ENCODE measurements around the gene HOATZ. TPM values are rescaled to one million over a fixed set of nuclear protein-coding genes. Genes with fewer than 3 reads are reported as not detected.

HOATZ gene
- total RNA-seq, 1 experiment from 2014 or later = not detected

GRCh38 chr11:111540937-111541253 lies 26.3 kb downstream of the HOATZ start:
- no peaks in the 10 kb centered on the region for H3K79me2 ChIP-seq (ENCODE audit: low read length)
- H3K9me2 ChIP-seq (replicated peaks; ENCODE audit: low read length) = no peaks in the 10 kb centered on the region
- no peak overlapping the region for H3K4me2 ChIP-seq (ENCODE audit: low read length)
- no peak overlapping the region for H3K4me3 ChIP-seq (ENCODE audit: low read length)
- no peaks in the 10 kb centered on the region for H3K36me3 ChIP-seq (ENCODE audit: low read depth, low read length)
- ATAC-seq = no peak
- no peak overlapping the region for H3K9ac ChIP-seq (ENCODE audit: low read length)
- no peaks in the 10 kb centered on the region for H3K27me3 ChIP-seq (ENCODE audit: low read length)
- H3K27ac ChIP-seq (ENCODE audit: low read length) = no peak overlapping the region
- peaks cover 25% of the 10 kb centered on the region for H3K4me1 ChIP-seq (ENCODE audit: insufficient read depth, low read length)
- no peaks in the 10 kb centered on the region for H3K9me3 ChIP-seq (ENCODE audit: low read length)
- ChIA-PET CTCF (no interaction called here), POLR2A (ENCODE audit: unreplicated experiment) (no interaction called here)
- H4K20me1 ChIP-seq (ENCODE audit: low read length) = no peaks in the 10 kb centered on the region
- H3F3A ChIP-seq (ENCODE audit: low read length, unreplicated experiment) = no peaks in the 10 kb centered on the region
- no peak overlapping the region for H2AFZ ChIP-seq (ENCODE audit: low read length)
- no TSS peak for BruUV-seq (replicated peaks)
- TF ChIP-seq EZH2phosphoT487 (IDR thresholded peaks at IDR 0.05; ENCODE audit: borderline replicate concordance, low read length) = no peak
- TF ChIP-seq CTCF (conservative IDR thresholded peaks at IDR 0.05; ENCODE audit: low read depth, low read length) = no peak
- no peak for TF ChIP-seq EZH2 (IDR thresholded peaks at IDR 0.05; ENCODE audit: low read length, unreplicated experiment)
- intact Hi-C loops (cut with micrococcal nuclease) = no loop called here
- no peak for DNase-seq

- no peaks in the 10 kb centered on the region for H3K9me2 ChIP-seq (replicated peaks; ENCODE audit: low read length)
- TF ChIP-seq CTCF (conservative IDR thresholded peaks at IDR 0.05; ENCODE audit: low read depth, low read length) (no peak), EZH2phosphoT487 (IDR thresholded peaks at IDR 0.05; ENCODE audit: borderline replicate concordance, low read length) (no peak), EZH2 (IDR thresholded peaks at IDR 0.05; ENCODE audit: low read length, unreplicated experiment) (no peak)
- BruUV-seq (replicated peaks) = no TSS peak
- no peak overlapping the region for H2AFZ ChIP-seq (ENCODE audit: low read length)
- POLR2A ChIA-PET (ENCODE audit: unreplicated experiment) = no interaction called here
- H3K36me3 ChIP-seq (ENCODE audit: low read depth, low read length) = no peaks in the 10 kb centered on the region
- no peaks in the 10 kb centered on the region for H4K20me1 ChIP-seq (ENCODE audit: low read length)
- intact Hi-C loops (cut with micrococcal nuclease) = no loop called here
- CTCF ChIA-PET = no interaction called here
- H3K4me1 ChIP-seq (ENCODE audit: insufficient read depth, low read length) = peaks cover 21% of the 10 kb centered on the region
- no peaks in the 10 kb centered on the region for H3K9me3 ChIP-seq (ENCODE audit: low read length)
- no peaks in the 10 kb centered on the region for H3K79me2 ChIP-seq (ENCODE audit: low read length)
- H3K9ac ChIP-seq (ENCODE audit: low read length) = no peak overlapping the region
- no peaks in the 10 kb centered on the region for H3F3A ChIP-seq (ENCODE audit: low read length, unreplicated experiment)
- no peaks in the 10 kb centered on the region for H3K27me3 ChIP-seq (ENCODE audit: low read length)
- ATAC-seq (no peak), DNase-seq (no peak)
- H3K27ac ChIP-seq (ENCODE audit: low read length) = no peak overlapping the region
- no peak overlapping the region for H3K4me3 ChIP-seq (ENCODE audit: low read length)
- no peak overlapping the region for H3K4me2 ChIP-seq (ENCODE audit: low read length)
These were observed 26.9 kb downstream of the HOATZ start for GRCh38 chr11:111541254-111542061.

- no peak for TF ChIP-seq CTCF (conservative IDR thresholded peaks at IDR 0.05; ENCODE audit: low read depth, low read length)
- TF ChIP-seq EZH2 (IDR thresholded peaks at IDR 0.05; ENCODE audit: low read length, unreplicated experiment) = no peak
- no peak for TF ChIP-seq EZH2phosphoT487 (IDR thresholded peaks at IDR 0.05; ENCODE audit: borderline replicate concordance, low read length)
- Histone ChIP-seq H3K9me2 (replicated peaks; ENCODE audit: low read length) (no peaks in the 10 kb centered on the region), H3K36me3 (ENCODE audit: low read depth, low read length) (no peaks in the 10 kb centered on the region), H2AFZ (ENCODE audit: low read length) (no peak overlapping the region), H3K27ac (ENCODE audit: low read length) (no peak overlapping the region), H3K9me3 (ENCODE audit: low read length) (no peaks in the 10 kb centered on the region), H4K20me1 (ENCODE audit: low read length) (no peaks in the 10 kb centered on the region), H3K4me1 (ENCODE audit: insufficient read depth, low read length) (peaks cover 21% of the 10 kb centered on the region), H3K4me2 (ENCODE audit: low read length) (no peak overlapping the region), H3K9ac (ENCODE audit: low read length) (no peak overlapping the region), H3K4me3 (ENCODE audit: low read length) (no peak overlapping the region), H3K27me3 (ENCODE audit: low read length) (no peaks in the 10 kb centered on the region), H3K79me2 (ENCODE audit: low read length) (no peaks in the 10 kb centered on the region), H3F3A (ENCODE audit: low read length, unreplicated experiment) (no peaks in the 10 kb centered on the region)
- POLR2A ChIA-PET (ENCODE audit: unreplicated experiment) = no interaction called here
- CTCF ChIA-PET = no interaction called here
- no TSS peak for BruUV-seq (replicated peaks)
- no peak for DNase-seq
- intact Hi-C loops (cut with micrococcal nuclease) = no loop called here
- ATAC-seq = no peak
These were observed 28.2 kb downstream of the HOATZ start for GRCh38 chr11:111542606-111543275.

Data from PC-3 (cell line).